ENCODE results near the gene TENT5A. TPM values are rescaled to one million over a fixed set of nuclear protein-coding genes. Genes with fewer than 3 reads are reported as not detected.

Gene TENT5A
- total RNA-seq, 2 experiments from 2014 or later: 2.8 to 3.1 TPM

DNA sequence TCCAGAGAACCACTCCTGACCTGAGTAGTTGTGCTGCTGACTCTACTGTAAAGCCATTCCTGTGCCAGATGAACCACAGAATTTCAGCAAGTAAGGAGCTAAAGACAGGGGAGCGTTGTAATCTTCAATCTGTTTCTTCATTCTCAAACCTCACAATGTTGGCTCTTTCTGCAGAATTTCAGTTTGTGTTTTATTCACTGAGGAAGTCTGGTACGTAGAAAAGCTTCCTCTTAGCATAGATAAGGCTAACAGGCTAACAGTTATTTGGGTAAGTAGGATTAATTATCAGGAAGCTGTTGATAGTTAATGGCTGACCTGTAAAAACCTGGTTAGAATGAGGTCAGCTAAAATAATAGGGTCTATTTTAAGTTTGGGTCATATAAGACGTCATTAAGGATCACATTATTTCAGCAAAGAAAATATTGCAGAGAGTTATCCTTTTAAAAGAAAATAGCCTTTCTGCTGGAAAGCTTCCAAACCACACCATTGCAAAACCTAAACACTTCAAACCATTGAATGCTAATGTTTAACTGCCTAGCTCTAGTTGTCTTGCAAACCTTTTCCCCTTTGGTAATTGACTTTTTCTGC is 14.1 kb upstream of the TENT5A start:
- H3K9me3 Mint-ChIP-seq: peaks cover 2% of the 10 kb centered on the region
- no peaks in the 10 kb centered on the region for H3K36me3 Mint-ChIP-seq
- H3K4me3 Mint-ChIP-seq: no peak overlapping the region
- H3K4me1 Mint-ChIP-seq: peaks cover 3% of the 10 kb centered on the region
- DNase-seq: no peak
- H3K27me3 Mint-ChIP-seq: peaks cover 22% of the 10 kb centered on the region
- no peak overlapping the region for H3K27ac Mint-ChIP-seq
- POLR2A ChIA-PET: no interaction called here
- ATAC-seq (ENCODE audit: low read depth): no peak

- ATAC-seq (ENCODE audit: low read depth) (no peak), DNase-seq (no peak)
- no peaks in the 10 kb centered on the region for H3K36me3 Mint-ChIP-seq
- H3K4me1 Mint-ChIP-seq: peaks cover 3% of the 10 kb centered on the region
- H3K9me3 Mint-ChIP-seq: peaks cover 2% of the 10 kb centered on the region
- peaks cover 22% of the 10 kb centered on the region for H3K27me3 Mint-ChIP-seq
- POLR2A ChIA-PET: no interaction called here
- no peak overlapping the region for H3K4me3 Mint-ChIP-seq
- no peak overlapping the region for H3K27ac Mint-ChIP-seq
Observed at GRCh38 chr6:81764531-81764930, 12.1 kb upstream of the TENT5A start.

DNA sequence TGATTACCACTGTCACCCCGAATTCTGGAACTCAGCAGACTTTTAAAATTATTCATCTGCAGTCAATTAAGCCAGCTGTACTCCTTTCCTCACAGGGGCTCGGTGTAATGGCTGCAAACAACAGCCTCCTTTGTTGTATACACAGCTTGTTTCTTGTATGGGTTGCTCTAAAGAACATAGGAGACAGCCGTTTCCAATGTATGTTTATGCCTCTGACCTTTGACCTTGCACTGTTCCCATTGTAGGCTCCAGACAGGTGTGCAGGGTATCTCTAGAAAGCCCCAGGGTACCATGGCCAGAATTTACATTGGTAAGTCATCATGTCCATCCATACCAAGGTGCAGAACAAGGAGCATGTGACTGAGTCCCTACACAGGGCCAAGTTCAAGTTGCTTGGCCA is 11.5 kb upstream of the TENT5A start:
- Mint-ChIP-seq H3K27me3 (peaks cover 22% of the 10 kb centered on the region), H3K9me3 (peaks cover 2% of the 10 kb centered on the region), H3K4me1 (peaks cover 3% of the 10 kb centered on the region), H3K27ac (no peak overlapping the region), H3K36me3 (no peaks in the 10 kb centered on the region), H3K4me3 (no peak overlapping the region)
- no peak for DNase-seq
- POLR2A ChIA-PET: no interaction called here
- ATAC-seq (ENCODE audit: low read depth): no peak

GRCh38 chr6:81763051-81763450 is 10.6 kb upstream of the TENT5A start:
- DNase-seq (no peak), ATAC-seq (ENCODE audit: low read depth) (no peak)
- H3K4me1 Mint-ChIP-seq: peaks cover 3% of the 10 kb centered on the region
- H3K36me3 Mint-ChIP-seq: no peaks in the 10 kb centered on the region
- H3K9me3 Mint-ChIP-seq: peaks cover 2% of the 10 kb centered on the region
- POLR2A ChIA-PET: no interaction called here
- no peak overlapping the region for H3K4me3 Mint-ChIP-seq
- peaks cover 23% of the 10 kb centered on the region for H3K27me3 Mint-ChIP-seq
- H3K27ac Mint-ChIP-seq: no peak overlapping the region

- ATAC-seq (ENCODE audit: low read depth) (no peak), DNase-seq (no peak)
- peaks cover 20% of the 10 kb centered on the region for H3K27me3 Mint-ChIP-seq
- POLR2A ChIA-PET: no interaction called here
- H3K9me3 Mint-ChIP-seq: peaks cover 2% of the 10 kb centered on the region
- no peaks in the 10 kb centered on the region for H3K36me3 Mint-ChIP-seq
- H3K4me3 Mint-ChIP-seq: no peak overlapping the region
- peaks cover 3% of the 10 kb centered on the region for H3K4me1 Mint-ChIP-seq
- H3K27ac Mint-ChIP-seq: no peak overlapping the region
Observed at GRCh38 chr6:81762606-81763005, 10.1 kb upstream of the TENT5A start.

GRCh38 chr6:81762132-81762531 is 9.7 kb upstream of the TENT5A start:
- H3K9me3 Mint-ChIP-seq: peaks cover 2% of the 10 kb centered on the region
- POLR2A ChIA-PET: no interaction called here
- H3K36me3 Mint-ChIP-seq: no peaks in the 10 kb centered on the region

GRCh38 chr6:81761197-81761596 is 8.7 kb upstream of the TENT5A start:
- H3K36me3 Mint-ChIP-seq: no peaks in the 10 kb centered on the region
- no peaks in the 10 kb centered on the region for H3K4me1 Mint-ChIP-seq
- H3K27me3 Mint-ChIP-seq: peaks cover 12% of the 10 kb centered on the region
- H3K4me3 Mint-ChIP-seq: no peak overlapping the region
- ATAC-seq (ENCODE audit: low read depth) (no peak), DNase-seq (no peak)
- no peak overlapping the region for H3K27ac Mint-ChIP-seq
- peaks cover 2% of the 10 kb centered on the region for H3K9me3 Mint-ChIP-seq
- POLR2A ChIA-PET: no interaction called here

More at GRCh38 chr6:81762132-81762531, 9.7 kb upstream of the TENT5A start:
- ATAC-seq (ENCODE audit: low read depth): no peak
- Mint-ChIP-seq H3K27me3 (peaks cover 16% of the 10 kb centered on the region), H3K27ac (no peak overlapping the region), H3K4me1 (peaks cover 3% of the 10 kb centered on the region), H3K4me3 (no peak overlapping the region)
- DNase-seq: no peak

GRCh38 chr6:81759782-81760181 is 7.3 kb upstream of the TENT5A start:
- POLR2A ChIA-PET: no interaction called here
- ATAC-seq (ENCODE audit: low read depth): no peak
- no peak for DNase-seq
- no peaks in the 10 kb centered on the region for H3K9me3 Mint-ChIP-seq
- H3K4me1 Mint-ChIP-seq: no peaks in the 10 kb centered on the region
- H3K4me3 Mint-ChIP-seq: no peak overlapping the region
- peaks cover 5% of the 10 kb centered on the region for H3K27me3 Mint-ChIP-seq
- H3K27ac Mint-ChIP-seq: no peak overlapping the region
- H3K36me3 Mint-ChIP-seq: no peaks in the 10 kb centered on the region

- H3K4me3 Mint-ChIP-seq: no peak overlapping the region
- H3K36me3 Mint-ChIP-seq: no peaks in the 10 kb centered on the region
- DNase-seq (no peak), ATAC-seq (ENCODE audit: low read depth) (no peak)
- peaks cover 3% of the 10 kb centered on the region for H3K4me1 Mint-ChIP-seq
- POLR2A ChIA-PET: no interaction called here
- H3K27me3 Mint-ChIP-seq: peaks cover 8% of the 10 kb centered on the region
- no peaks in the 10 kb centered on the region for H3K9me3 Mint-ChIP-seq
- no peak overlapping the region for H3K27ac Mint-ChIP-seq
Observed at GRCh38 chr6:81758221-81758620, 5.7 kb upstream of the TENT5A start.

DNA sequence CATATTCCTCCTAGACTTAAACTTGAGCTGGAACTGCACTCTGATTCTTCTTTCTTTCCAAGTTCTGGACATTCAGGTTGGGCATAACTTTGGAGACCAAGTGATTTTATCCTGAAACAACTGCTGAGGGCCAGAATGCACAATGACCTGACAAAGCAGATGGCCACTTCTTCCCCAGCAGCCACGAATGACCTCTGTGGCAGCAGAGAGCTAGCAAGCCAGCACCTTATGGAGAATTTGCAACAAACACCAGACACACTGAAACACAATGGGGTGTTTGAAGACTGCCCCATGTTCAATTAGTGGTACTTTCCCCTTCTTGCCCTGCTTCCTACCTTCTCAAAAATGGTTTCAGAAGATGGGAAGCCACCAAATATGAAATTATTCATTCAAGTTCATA is 4.2 kb upstream of the TENT5A start:
- Mint-ChIP-seq H3K9me3 (no peaks in the 10 kb centered on the region), H3K4me3 (no peak overlapping the region), H3K27ac (no peak overlapping the region), H3K27me3 (peaks cover 8% of the 10 kb centered on the region), H3K4me1 (peaks cover 3% of the 10 kb centered on the region), H3K36me3 (no peaks in the 10 kb centered on the region)
- no peak for ATAC-seq (ENCODE audit: low read depth)
- DNase-seq: no peak
- POLR2A ChIA-PET: no interaction called here

- DNase-seq (no peak), ATAC-seq (ENCODE audit: low read depth) (no peak)
- peaks cover 12% of the 10 kb centered on the region for H3K27me3 Mint-ChIP-seq
- peaks cover 13% of the 10 kb centered on the region for H3K4me1 Mint-ChIP-seq
- no peak overlapping the region for H3K27ac Mint-ChIP-seq
- no peaks in the 10 kb centered on the region for H3K9me3 Mint-ChIP-seq
- no peak overlapping the region for H3K4me3 Mint-ChIP-seq
- H3K36me3 Mint-ChIP-seq: peaks cover 2% of the 10 kb centered on the region
- POLR2A ChIA-PET: no interaction called here
Observed at GRCh38 chr6:81755551-81755950, 3.1 kb upstream of the TENT5A start.

DNA sequence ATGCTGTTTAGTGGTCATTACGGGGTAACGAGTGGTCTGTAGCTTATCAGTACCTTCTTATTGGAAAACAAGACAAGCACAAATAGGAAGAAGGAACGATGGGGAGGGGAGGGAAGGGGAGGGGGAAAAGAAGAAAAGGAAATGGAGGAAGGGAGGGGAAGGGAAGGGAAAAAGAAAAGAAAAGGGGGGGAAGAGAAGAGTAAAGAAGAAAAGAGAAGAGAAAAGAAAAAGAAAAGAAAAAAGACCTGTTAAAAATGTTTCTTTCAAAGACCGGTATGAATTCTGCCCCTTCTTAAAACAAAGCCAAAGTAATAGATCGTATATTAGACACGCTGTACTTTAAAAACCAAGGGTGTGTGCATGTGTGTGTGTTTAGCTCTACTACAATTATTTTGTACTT is 2.4 kb upstream of the TENT5A start:
- POLR2A ChIA-PET: no interaction called here
- H3K4me3 Mint-ChIP-seq: no peak overlapping the region
- no peak for ATAC-seq (ENCODE audit: low read depth)

GRCh38 chr6:81753711-81754577 is 1.5 kb upstream of the TENT5A start:
- POLR2A ChIA-PET: interaction anchor here (1.6 to 2.3 kb wide), 2 partner anchors 1312 to 1648 kb away, joined by 4 to 7 read pairs; partner anchors contain the start of genes BCKDHB and UBE3D

More for the DNA sequence above, 2.4 kb upstream of the TENT5A start:
- Mint-ChIP-seq H3K27ac (no peak overlapping the region), H3K4me1 (peaks cover 19% of the 10 kb centered on the region), H3K9me3 (no peaks in the 10 kb centered on the region), H3K36me3 (peaks cover 7% of the 10 kb centered on the region), H3K27me3 (peaks cover 13% of the 10 kb centered on the region)
- no peak for DNase-seq

More at GRCh38 chr6:81753711-81754577, 1.5 kb upstream of the TENT5A start:
- Mint-ChIP-seq H3K36me3 (peaks cover 8% of the 10 kb centered on the region), H3K27ac (peak overlapping the region; percentile 91), H3K4me3 (peak overlapping the region; percentile 96), H3K9me3 (no peaks in the 10 kb centered on the region), H3K27me3 (peaks cover 13% of the 10 kb centered on the region), H3K4me1 (peaks cover 21% of the 10 kb centered on the region)
- ATAC-seq (ENCODE audit: low read depth): peak; percentile 60
- peak; percentile 87 for DNase-seq

All from activated naive CD8-positive, alpha-beta T cell treated with anti-CD3 and anti-CD28 coated beads, Interleukin-2, amount 10 ng/mL, durations not matched to agents 7 days and 5 days (primary cell).